Panc1 (cell line): ENCODE results near the gene MARVELD3.

Experiments
- POLR2AphosphoS5 ChIP-seq: IDR thresholded peaks from 2 replicates; pipeline ENCODE4 v1.6.1; 2012; ENCODE audit warnings: mild to moderate bottlenecking, low read depth, low read length, moderate library complexity
- TCF7L2 ChIP-seq: IDR thresholded peaks from 2 replicates; pipeline ENCODE4 v1.6.1; 2011; ENCODE audit warnings: mild to moderate bottlenecking, low read depth, low read length, inconsistent platforms
- TF ChIP-seq, protein P1 (sequence below): fragments of 450-650 bp; IDR thresholded peaks from 2 replicates; pipeline ENCODE4 v1.5.1; 2017; ENCODE audit warnings: mild to moderate bottlenecking
- TF ChIP-seq, protein P2 (sequence below), 2 experiments: IDR thresholded peaks; 2 replicates each; pipeline ENCODE4 v1.6.1; 2011 to 2012; ENCODE audit warnings: low read depth in 2 of 2, control low read depth in 1 of 2, low read length in 1 of 2, mild to moderate bottlenecking in 1 of 2, moderate library complexity in 1 of 2; ENCODE audit not compliant: insufficient read depth in 1 of 2

DNA sequence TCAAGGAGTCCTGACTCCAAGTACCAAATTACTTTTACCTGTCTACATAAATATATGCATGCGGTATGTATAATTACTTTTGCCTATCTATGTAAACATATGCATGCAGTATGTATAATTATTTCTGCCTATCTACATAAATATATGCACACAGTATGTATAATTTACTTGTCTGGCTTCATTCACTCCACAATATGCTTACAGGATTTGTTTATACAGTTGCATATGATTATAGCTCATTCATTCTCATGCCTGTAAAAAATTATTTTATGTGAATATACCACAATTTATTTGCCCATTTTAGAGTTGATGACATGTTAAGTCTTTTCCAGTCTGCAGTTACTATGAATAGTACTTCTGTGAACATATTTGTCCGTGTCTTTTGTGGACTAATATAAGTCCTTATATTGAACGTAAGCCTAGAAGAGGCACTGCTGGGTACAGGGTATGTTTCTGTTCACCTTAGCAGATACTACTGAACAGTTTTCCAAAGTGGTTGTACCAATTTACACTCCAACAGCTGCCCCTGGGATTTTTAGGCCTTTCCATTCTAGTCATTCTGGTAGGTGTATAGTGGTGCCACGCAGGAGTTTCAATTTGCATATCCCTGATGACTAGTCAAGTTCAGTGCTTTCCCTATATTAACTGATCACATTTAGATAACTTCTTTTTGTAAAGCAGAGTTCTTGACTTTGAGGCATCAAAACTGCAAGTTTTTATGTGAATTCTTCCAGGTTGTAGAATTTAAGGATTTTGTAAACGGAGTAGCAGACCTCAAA lies 47.0 kb downstream of the MARVELD3 start:
- TF ChIP-seq, protein P1, sequence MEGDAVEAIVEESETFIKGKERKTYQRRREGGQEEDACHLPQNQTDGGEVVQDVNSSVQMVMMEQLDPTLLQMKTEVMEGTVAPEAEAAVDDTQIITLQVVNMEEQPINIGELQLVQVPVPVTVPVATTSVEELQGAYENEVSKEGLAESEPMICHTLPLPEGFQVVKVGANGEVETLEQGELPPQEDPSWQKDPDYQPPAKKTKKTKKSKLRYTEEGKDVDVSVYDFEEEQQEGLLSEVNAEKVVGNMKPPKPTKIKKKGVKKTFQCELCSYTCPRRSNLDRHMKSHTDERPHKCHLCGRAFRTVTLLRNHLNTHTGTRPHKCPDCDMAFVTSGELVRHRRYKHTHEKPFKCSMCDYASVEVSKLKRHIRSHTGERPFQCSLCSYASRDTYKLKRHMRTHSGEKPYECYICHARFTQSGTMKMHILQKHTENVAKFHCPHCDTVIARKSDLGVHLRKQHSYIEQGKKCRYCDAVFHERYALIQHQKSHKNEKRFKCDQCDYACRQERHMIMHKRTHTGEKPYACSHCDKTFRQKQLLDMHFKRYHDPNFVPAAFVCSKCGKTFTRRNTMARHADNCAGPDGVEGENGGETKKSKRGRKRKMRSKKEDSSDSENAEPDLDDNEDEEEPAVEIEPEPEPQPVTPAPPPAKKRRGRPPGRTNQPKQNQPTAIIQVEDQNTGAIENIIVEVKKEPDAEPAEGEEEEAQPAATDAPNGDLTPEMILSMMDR = no peak
- no peak for TF ChIP-seq POLR2AphosphoS5
- TF ChIP-seq, protein P2, sequence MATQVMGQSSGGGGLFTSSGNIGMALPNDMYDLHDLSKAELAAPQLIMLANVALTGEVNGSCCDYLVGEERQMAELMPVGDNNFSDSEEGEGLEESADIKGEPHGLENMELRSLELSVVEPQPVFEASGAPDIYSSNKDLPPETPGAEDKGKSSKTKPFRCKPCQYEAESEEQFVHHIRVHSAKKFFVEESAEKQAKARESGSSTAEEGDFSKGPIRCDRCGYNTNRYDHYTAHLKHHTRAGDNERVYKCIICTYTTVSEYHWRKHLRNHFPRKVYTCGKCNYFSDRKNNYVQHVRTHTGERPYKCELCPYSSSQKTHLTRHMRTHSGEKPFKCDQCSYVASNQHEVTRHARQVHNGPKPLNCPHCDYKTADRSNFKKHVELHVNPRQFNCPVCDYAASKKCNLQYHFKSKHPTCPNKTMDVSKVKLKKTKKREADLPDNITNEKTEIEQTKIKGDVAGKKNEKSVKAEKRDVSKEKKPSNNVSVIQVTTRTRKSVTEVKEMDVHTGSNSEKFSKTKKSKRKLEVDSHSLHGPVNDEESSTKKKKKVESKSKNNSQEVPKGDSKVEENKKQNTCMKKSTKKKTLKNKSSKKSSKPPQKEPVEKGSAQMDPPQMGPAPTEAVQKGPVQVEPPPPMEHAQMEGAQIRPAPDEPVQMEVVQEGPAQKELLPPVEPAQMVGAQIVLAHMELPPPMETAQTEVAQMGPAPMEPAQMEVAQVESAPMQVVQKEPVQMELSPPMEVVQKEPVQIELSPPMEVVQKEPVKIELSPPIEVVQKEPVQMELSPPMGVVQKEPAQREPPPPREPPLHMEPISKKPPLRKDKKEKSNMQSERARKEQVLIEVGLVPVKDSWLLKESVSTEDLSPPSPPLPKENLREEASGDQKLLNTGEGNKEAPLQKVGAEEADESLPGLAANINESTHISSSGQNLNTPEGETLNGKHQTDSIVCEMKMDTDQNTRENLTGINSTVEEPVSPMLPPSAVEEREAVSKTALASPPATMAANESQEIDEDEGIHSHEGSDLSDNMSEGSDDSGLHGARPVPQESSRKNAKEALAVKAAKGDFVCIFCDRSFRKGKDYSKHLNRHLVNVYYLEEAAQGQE (IDR thresholded peaks at IDR 0.05; ENCODE audit: insufficient read depth in 1 of 2, low read depth in 2 of 2, low read length in 1 of 2) = no peak
- TF ChIP-seq TCF7L2 = no peak
